K562 (cell line): ENCODE measurements around the gene ARHGDIB. TPM values are rescaled to one million over a fixed set of nuclear protein-coding genes. Genes with fewer than 3 reads are reported as not detected.

ENCODE experiments used
- ATAC-seq: fragments of 200-7000 bp; cut with Tn5 transposase; 3 replicates; pipeline ENCODE4 v1.9.1; 2020; ENCODE audit warnings: moderate library complexity
- BruUV-seq: library from RNA; stranded (reverse); fragments of 400-500 nt; replicated peaks from 2 replicates; lab custom pipeline; 2021; lab: Mats Ljungman, UMichigan
- CTCF ChIA-PET: fragments of 300-600 bp; formaldehyde crosslinking; extraction: SDS; loops from one replicate; lab custom pipeline; 2021; ENCODE audit warnings: low intra/inter-chr PET ratio; lab: Yijun Ruan, JAX
- POLR2A ChIA-PET: fragments of 300-600, 350-650 bp; sonication (Branson Sonifier 250); formaldehyde crosslinking; extraction: SDS; loops from one replicate; lab custom pipeline; 2021; ENCODE audit warnings: antibody characterized with exemption, inconsistent platforms; lab: Yijun Ruan, JAX
- DNase-seq, 4 experiments: peaks; one replicate each; pipeline versions ENCODE4 v3.0.0 to v3.0.0-alpha.2; 2011 to 2018; ENCODE audit warnings: low spot score in 3 of 4, mixed read lengths in 3 of 4; ENCODE audit errors: extremely low read depth in 1 of 4
- FAIRE-seq: peaks from 2 replicates; lab custom pipeline; 2011; peaks lifted over from hg19 to GRCh38; lab: Jason Lieb, UNC
- H2AFZ ChIP-seq: 2 replicates; pipeline ENCODE4 v1.6.0; 2011; ENCODE audit warnings: low read depth, low read length, control low read depth, inconsistent platforms
- H3K27ac ChIP-seq: fragments of 200-600 bp; 3 replicates; pipeline ENCODE4 v1.8.0; 2011; ENCODE audit warnings: low read depth, mild to moderate bottlenecking, control low read depth, inconsistent platforms, low read length, moderate library complexity, mixed read lengths; ENCODE audit errors: extremely low read depth
- H3K27me3 ChIP-seq, 2 experiments: fragments of 300-600 bp in 1 of 2; 2 replicates in 1 of 2; 3 replicates in 1 of 2; pipeline versions ENCODE4 v1.6.0 to v1.8.0; 2011; ENCODE audit warnings: inconsistent platforms in 2 of 2, low read length in 2 of 2, mild to moderate bottlenecking in 1 of 2, mixed read lengths in 1 of 2, moderate library complexity in 1 of 2; ENCODE audit not compliant: control insufficient read depth in 2 of 2, insufficient read depth in 2 of 2
- H3K36me3 ChIP-seq: fragments of 300-600 bp; 3 replicates; pipeline ENCODE4 v1.8.0; 2011; ENCODE audit warnings: mild to moderate bottlenecking, low read length, inconsistent platforms; ENCODE audit not compliant: control insufficient read depth, insufficient read depth
- H3K4me1 ChIP-seq, 2 experiments: fragments of 200-600 bp in 1 of 2; replicated peaks in 1 of 2; 2 replicates in 1 of 2; 3 replicates in 1 of 2; pipeline versions ENCODE4 v1.5.1 to v1.8.0; 2011; ENCODE audit warnings: inconsistent platforms in 2 of 2, low read length in 2 of 2, mild to moderate bottlenecking in 1 of 2, mixed read lengths in 1 of 2, moderate library complexity in 1 of 2; ENCODE audit not compliant: control insufficient read depth in 2 of 2, insufficient read depth in 2 of 2
- H3K4me2 ChIP-seq: 2 replicates; pipeline ENCODE4 v1.6.1; 2011; ENCODE audit warnings: low read length, control low read depth, inconsistent platforms, mixed read lengths; ENCODE audit not compliant: insufficient read depth
- H3K4me3 ChIP-seq: fragments of 200-600 bp; sonication (generic), shearing (Covaris generic); 2 replicates; pipeline ENCODE4 v1.5.1; 2016; ENCODE audit warnings: control low read depth, inconsistent platforms
- H3K79me2 ChIP-seq: fragments of 200-600 bp; 3 replicates; pipeline ENCODE4 v1.8.0; 2011; ENCODE audit warnings: low read length, inconsistent platforms; ENCODE audit not compliant: control insufficient read depth, insufficient read depth
- H3K9ac ChIP-seq, 2 experiments: 2 replicates each; pipeline versions ENCODE4 v1.6.0 to v1.6.1; 2011; ENCODE audit warnings: low read depth in 2 of 2, low read length in 2 of 2, control low read depth in 1 of 2, inconsistent platforms in 1 of 2, mild to moderate bottlenecking in 1 of 2, mixed read lengths in 1 of 2; ENCODE audit not compliant: insufficient read depth in 1 of 2
- H3K9me1 ChIP-seq: one replicate; pipeline ENCODE4 v1.6.0; 2011; ENCODE audit warnings: inconsistent platforms, mild to moderate bottlenecking, low read length, moderate library complexity; ENCODE audit not compliant: control insufficient read depth, insufficient read depth
- H3K9me3 ChIP-seq: replicated peaks from 2 replicates; pipeline ENCODE4 v1.5.1; 2011; ENCODE audit warnings: low read depth, low read length, inconsistent platforms; ENCODE audit not compliant: control insufficient read depth, insufficient read depth
- H4K20me1 ChIP-seq: replicated peaks from 2 replicates; pipeline ENCODE4 v1.6.1; 2011; ENCODE audit warnings: low read length, inconsistent platforms, mixed read lengths; ENCODE audit not compliant: control insufficient read depth, insufficient read depth
- GTF2A2 ChIP-seq: IDR thresholded peaks from 2 replicates; pipeline ENCODE4 v1.6.1; 2016; ENCODE audit warnings: mild to moderate bottlenecking, missing genetic modification characterization, missing compliant biosample characterization
- HDAC6 ChIP-seq: IDR thresholded peaks from 2 replicates; pipeline ENCODE4 v1.6.1; 2012; ENCODE audit warnings: low read depth, mild to moderate bottlenecking, control low read depth, inconsistent platforms, low read length, moderate library complexity
- MIER1 ChIP-seq: fragments of 450-650 bp; IDR thresholded peaks from 2 replicates; pipeline ENCODE4 v1.6.1; 2016; ENCODE audit warnings: antibody characterized with exemption, mild to moderate bottlenecking, low read depth
- MTF1 ChIP-seq: fragments of 250-450 bp; sonication (Bioruptor Pico); IDR thresholded peaks from 2 replicates; pipeline ENCODE4 v1.9.0; 2021; ENCODE audit warnings: moderate library complexity, mild to moderate bottlenecking, inconsistent platforms, borderline replicate concordance
- NFIC ChIP-seq: fragments of 450-650 bp; IDR thresholded peaks from 2 replicates; pipeline ENCODE4 v1.6.1; 2017; ENCODE audit warnings: mild to moderate bottlenecking, inconsistent platforms
- NR2F6 ChIP-seq: fragments of 450-650 bp; formaldehyde crosslinking; IDR thresholded peaks from 2 replicates; pipeline ENCODE4 v1.4.0; 2020; ENCODE audit warnings: mild to moderate bottlenecking
- POLR2G ChIP-seq: fragments of 200-400 bp; formaldehyde crosslinking; IDR thresholded peaks from 2 replicates; pipeline ENCODE4 v1.6.1; 2017; ENCODE audit warnings: low read depth, mild to moderate bottlenecking, antibody characterized with exemption, low read length, moderate library complexity
- RBM25 ChIP-seq: fragments of 200-400 bp; formaldehyde crosslinking; IDR thresholded peaks from 2 replicates; pipeline ENCODE4 v1.6.1; 2018; ENCODE audit warnings: low read length, low read depth, moderate library complexity; ENCODE audit not compliant: severe bottlenecking
- SMARCB1 ChIP-seq: IDR thresholded peaks from 2 replicates; pipeline ENCODE4 v1.6.1; 2011; ENCODE audit warnings: improper control_type of control experiment, low read depth; ENCODE audit not compliant: insufficient read length
- SUPT5H ChIP-seq: fragments of 450-650 bp; IDR thresholded peaks from 2 replicates; pipeline ENCODE4 v1.6.1; 2016
- WHSC1 ChIP-seq: IDR thresholded peaks from one replicate; pipeline ENCODE4 v1.6.1; 2012; ENCODE audit warnings: low read length, control low read depth, inconsistent platforms
- ZNF165 ChIP-seq: fragments of 250-450 bp; sonication (Bioruptor Pico); IDR thresholded peaks from 2 replicates; pipeline ENCODE4 v1.4.0; 2020; ENCODE audit warnings: borderline replicate concordance
- WGBS: fragments of 100-300 bp; shearing (Covaris generic); methylation state at CpG from one replicate; pipeline ENCODE4 v1.1.6; 2016; ENCODE audit warnings: low coverage, mixed read lengths; ENCODE audit not compliant: insufficient coverage; ENCODE audit errors: missing lambda C conversion rate; 5-methylcytosine and 5-hydroxymethylcytosine counted together
- in situ Hi-C: fragments of 300-500 bp; cut with MboI; formaldehyde crosslinking; loops from 4 replicates; pipeline ENCODE4 v1.15.0; 2018; ENCODE audit warnings: inconsistent platforms, mixed read lengths
- intact Hi-C: fragments of 100-400 bp; cut with micrococcal nuclease; formaldehyde crosslinking; loops from 2 replicates; pipeline ENCODE4 v1.14.2; 2022
- polyA plus RNA-seq, 8 experiments: library from polyadenylated mRNA; depleted of rRNA in 4 of 8; stranded (reverse) in 5 of 8; unstranded in 3 of 8; fragments of >200 nt; fragmentation: Nextera tagmentation in 2 of 8; fragmentation: Illumina TruSeq in 1 of 8; extraction: Ambion mirVana in 2 of 8; extraction: Trizol in 1 of 8; gene quantifications; 2 replicates each; pipeline versions ENCODE4 v1.2.1 to v1.2.3, GENCODE V29; 2011 to 2014; ENCODE audit warnings: inconsistent platforms in 1 of 8, missing spikeins in 1 of 8
- total RNA-seq, 7 experiments: library from RNA; depleted of rRNA in 6 of 7; stranded (reverse); fragments of >200 nt in 6 of 7; fragmentation: Illumina TruSeq in 2 of 7; extraction: Trizol in 2 of 7; gene quantifications; 2 replicates each; pipeline versions ENCODE4 v1.2.1 to v1.2.3, GENCODE V29; 2011 to 2021; ENCODE audit warnings: low replicate concordance in 1 of 7
- TF ChIP-seq, protein P1 (sequence below): sonication (generic); formaldehyde crosslinking; IDR thresholded peaks from 2 replicates; pipeline ENCODE4 v1.8.0; 2022; ENCODE audit warnings: mild to moderate bottlenecking, missing genetic modification reagents

The ARHGDIB gene
- total and polyA plus RNA-seq, 9 of the 15 experiments (the other 6 are each of a cell fraction or from before 2014, with no cell fraction given): 9.5 to 204 (median 116) TPM

DNA sequence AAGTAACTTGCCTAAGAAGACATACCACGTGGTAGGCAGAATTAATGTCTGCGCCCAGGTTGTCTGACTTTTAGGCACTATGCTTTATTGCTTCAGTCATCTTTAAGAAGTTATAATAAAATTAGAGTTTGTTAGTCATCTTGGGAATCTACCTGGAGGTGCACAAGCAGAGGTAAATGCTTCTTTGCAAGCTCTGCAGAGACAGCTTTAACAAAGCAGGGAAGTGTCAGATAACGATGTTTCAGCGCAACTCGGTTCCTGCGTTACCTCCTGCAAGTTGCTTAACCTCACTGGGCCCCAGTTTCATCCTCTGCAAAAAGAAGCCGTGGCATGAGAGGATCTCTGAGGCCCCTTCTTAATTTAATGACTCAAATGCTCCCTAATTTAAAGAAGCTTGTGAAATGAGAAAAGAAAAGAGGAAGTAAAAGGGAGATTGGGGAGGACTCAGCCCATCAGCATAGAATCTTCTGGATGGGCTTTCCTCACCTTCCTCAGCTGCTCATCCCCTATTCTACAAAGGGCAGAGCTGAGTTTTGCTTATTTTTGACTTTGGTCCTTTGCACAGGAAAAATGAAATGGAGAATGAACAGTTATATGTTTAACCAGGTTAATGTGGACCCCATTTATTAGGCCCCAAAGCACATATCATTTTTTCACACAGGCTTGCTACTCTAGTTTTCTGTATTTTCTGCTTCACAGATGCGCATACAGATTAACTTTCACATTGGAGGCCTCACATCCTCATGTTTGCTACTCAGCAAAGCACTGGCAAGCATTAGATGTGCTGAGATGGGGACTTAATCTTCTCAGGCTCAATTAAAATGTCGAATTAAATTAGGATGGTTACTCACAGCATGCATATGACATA, 5.1 kb downstream of the ARHGDIB start:
- no peak for ATAC-seq
- no peak for DNase-seq
- POLR2A ChIA-PET: interaction anchor here (0.7 kb wide), 2 partner anchors 9 to 10 kb away, joined by 3 read pairs; no protein-coding TSS in a partner anchor
- no peaks in the 10 kb centered on the region for H3K36me3 ChIP-seq
- H3K9me3 ChIP-seq: no peaks in the 10 kb centered on the region
- H3K4me2 ChIP-seq: no peak overlapping the region
- no peak overlapping the region for H3K4me3 ChIP-seq
- TF ChIP-seq RBM25 (peak; percentile 5), ZNF165 (CRISPR knock-in tag) (no peak)
- no peak overlapping the region for H3K9ac ChIP-seq
- H3K27me3 ChIP-seq: no peaks in the 10 kb centered on the region
- H4K20me1 ChIP-seq: no peaks in the 10 kb centered on the region
- no peaks in the 10 kb centered on the region for H3K79me2 ChIP-seq
- CTCF ChIA-PET: no interaction called here
- in situ Hi-C loops (loop anchor here (25.0 kb wide), 1 partner anchor 744 kb away; no protein-coding TSS in a partner anchor), intact Hi-C loops (no loop called here)
- H2AFZ ChIP-seq: no peak overlapping the region
- BruUV-seq: no TSS peak
- H3K4me1 ChIP-seq: no peaks in the 10 kb centered on the region; a peak in 2 of 5 replicates
- no peaks in the 10 kb centered on the region for H3K9me1 ChIP-seq
- no peak for FAIRE-seq
- no peak overlapping the region for H3K27ac ChIP-seq
- WGBS: 30% methylated on average over 7 of the region's 9 CpGs

DNA sequence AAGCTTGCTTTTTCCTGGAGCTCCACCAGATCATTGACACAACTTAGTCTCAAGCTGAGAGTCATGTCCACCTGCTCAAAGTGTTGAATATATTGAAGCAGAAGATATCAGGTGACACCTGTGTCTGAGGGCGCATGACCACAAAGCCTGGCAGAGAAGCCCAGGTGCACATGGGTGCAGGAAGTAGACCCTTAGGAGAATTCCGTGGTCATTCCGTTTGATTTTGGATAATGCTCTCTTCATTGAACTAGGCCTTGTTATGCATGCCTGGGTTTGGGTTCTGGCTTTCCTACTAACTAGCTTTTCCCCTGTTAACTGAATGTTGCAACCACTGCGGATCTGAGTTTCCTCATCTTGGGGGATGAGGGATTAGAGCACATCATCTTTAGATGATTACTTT, 7.1 kb downstream of the ARHGDIB start:
- H4K20me1 ChIP-seq: no peaks in the 10 kb centered on the region
- no peak overlapping the region for H3K4me3 ChIP-seq
- no peak for FAIRE-seq
- no peak for ATAC-seq
- in situ Hi-C loops: loop anchor here (25.0 kb wide), 1 partner anchor 742 kb away; no protein-coding TSS in a partner anchor
- WGBS: 25% methylated on average over 3 of the region's 4 CpGs
- H2AFZ ChIP-seq: no peak overlapping the region
- ChIA-PET POLR2A (no interaction called here), CTCF (no interaction called here)
- no peaks in the 10 kb centered on the region for H3K27me3 ChIP-seq
- H3K27ac ChIP-seq: no peak overlapping the region
- no peak for DNase-seq
- no peaks in the 10 kb centered on the region; a peak in 2 of 5 replicates for H3K4me1 ChIP-seq
- H3K9me1 ChIP-seq: no peaks in the 10 kb centered on the region
- H3K4me2 ChIP-seq: no peak overlapping the region
- peaks cover 12% of the 10 kb centered on the region; the same call in 1 of the 3 replicates for H3K36me3 ChIP-seq
- no peak overlapping the region for H3K9ac ChIP-seq
- intact Hi-C loops: no loop called here
- no TSS peak for BruUV-seq
- H3K9me3 ChIP-seq: no peaks in the 10 kb centered on the region
- no peaks in the 10 kb centered on the region for H3K79me2 ChIP-seq
- TF ChIP-seq GTF2A2 (no peak), NFIC (no peak), POLR2G (no peak), MIER1 (no peak), SMARCB1 (no peak), SUPT5H (no peak), MTF1 (CRISPR knock-in tag) (no peak), WHSC1 (no peak), HDAC6 (no peak), NR2F6 (CRISPR knock-in tag) (no peak)
- TF ChIP-seq, protein P1, sequence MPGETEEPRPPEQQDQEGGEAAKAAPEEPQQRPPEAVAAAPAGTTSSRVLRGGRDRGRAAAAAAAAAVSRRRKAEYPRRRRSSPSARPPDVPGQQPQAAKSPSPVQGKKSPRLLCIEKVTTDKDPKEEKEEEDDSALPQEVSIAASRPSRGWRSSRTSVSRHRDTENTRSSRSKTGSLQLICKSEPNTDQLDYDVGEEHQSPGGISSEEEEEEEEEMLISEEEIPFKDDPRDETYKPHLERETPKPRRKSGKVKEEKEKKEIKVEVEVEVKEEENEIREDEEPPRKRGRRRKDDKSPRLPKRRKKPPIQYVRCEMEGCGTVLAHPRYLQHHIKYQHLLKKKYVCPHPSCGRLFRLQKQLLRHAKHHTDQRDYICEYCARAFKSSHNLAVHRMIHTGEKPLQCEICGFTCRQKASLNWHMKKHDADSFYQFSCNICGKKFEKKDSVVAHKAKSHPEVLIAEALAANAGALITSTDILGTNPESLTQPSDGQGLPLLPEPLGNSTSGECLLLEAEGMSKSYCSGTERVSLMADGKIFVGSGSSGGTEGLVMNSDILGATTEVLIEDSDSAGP (CRISPR knock-in tag): no peak
